OCI-LY3 (cell line): ENCODE results near the gene DNAJC18.
"Not testable (repeated sequence)": the region's sequence is repeated elsewhere in the genome, so short reads cannot be mapped to it uniquely, and the experiment has no call there.

Source experiments
- H2AFZ ChIP-seq: fragments of 200-600, 300-600 bp; shearing (Covaris generic); 2 replicates; pipeline ENCODE4 v1.6.0; 2014; ENCODE audit warnings: antibody characterized with exemption, low read depth, low read length
- H3K27ac ChIP-seq: fragments of 200-600, 300-600 bp; sonication (generic); 2 replicates; pipeline ENCODE4 v1.5.1; 2014; ENCODE audit warnings: mild to moderate bottlenecking, low read length, moderate library complexity, mixed read lengths
- H3K27me3 ChIP-seq: fragments of 200-600, 300-600 bp; sonication (generic); 2 replicates; pipeline ENCODE4 v1.6.1; 2014; ENCODE audit warnings: low read depth, low read length, mixed read lengths
- H3K36me3 ChIP-seq: fragments of 200-600, 300-600 bp; sonication (generic); replicated peaks from 2 replicates; pipeline ENCODE3; 2014; ENCODE audit warnings: low read depth, low read length, mixed read lengths
- H3K4me1 ChIP-seq: fragments of 300-600, 200-600 bp; sonication (generic); 2 replicates; pipeline ENCODE4 v1.6.1; 2014; ENCODE audit warnings: low read length, mixed read lengths
- H3K4me2 ChIP-seq: fragments of 200-600, 300-600 bp; sonication (generic); 2 replicates; pipeline ENCODE4 v1.6.1; 2014; ENCODE audit warnings: low read length, mixed read lengths
- H3K4me3 ChIP-seq: fragments of 300-600, 200-600 bp; sonication (generic); 2 replicates; pipeline ENCODE4 v1.5.1; 2014; ENCODE audit warnings: antibody characterized with exemption, mild to moderate bottlenecking, low read length, moderate library complexity
- H3K79me2 ChIP-seq: fragments of 300-600, 200-600 bp; shearing (Covaris generic); 2 replicates; pipeline ENCODE4 v1.6.1; 2014; ENCODE audit warnings: mild to moderate bottlenecking, low read length, mixed read lengths
- H3K9ac ChIP-seq: fragments of 300-600, 200-600 bp; shearing (Covaris generic); 2 replicates; pipeline ENCODE4 v1.6.0; 2014; ENCODE audit warnings: mild to moderate bottlenecking, low read length, moderate library complexity
- H3K9me3 ChIP-seq: fragments of 200-600, 300-600 bp; shearing (Covaris generic); 2 replicates; pipeline ENCODE4 v1.6.1; 2014; ENCODE audit warnings: low read length, mixed read lengths; ENCODE audit not compliant: insufficient read depth
- H4K20me1 ChIP-seq: fragments of 200-600, 300-600 bp; sonication (generic); 2 replicates; pipeline ENCODE4 v1.6.1; 2016; ENCODE audit warnings: low read length, mixed read lengths; ENCODE audit not compliant: insufficient read depth
- CTCF ChIP-seq: fragments of 200-600, 300-600 bp; sonication (generic); IDR thresholded peaks from 2 replicates; pipeline ENCODE4 v1.5.1; 2014; ENCODE audit warnings: antibody characterized with exemption, low read length, low read depth
- EZH2phosphoT487 ChIP-seq: fragments of 200-600 bp; shearing (Covaris generic); IDR thresholded peaks from 2 replicates; pipeline ENCODE4 v1.6.1; 2018; ENCODE audit warnings: antibody characterized with exemption, mixed run types, low read depth

Gene DNAJC18

GRCh38 chr5:139446956-139447779 is 7.8 kb upstream of the DNAJC18 start:
- H3K9ac ChIP-seq, result peak overlapping the region; percentile 16; the same call in 1 of the 2 replicates
- no peaks in the 10 kb centered on the region for H3K36me3 ChIP-seq
- no peak overlapping the region; the same call in 1 of the 2 replicates for H3K4me3 ChIP-seq
- peak overlapping the region; percentile 39 for H3K4me2 ChIP-seq
- peaks cover 53% of the 10 kb centered on the region for H3K4me1 ChIP-seq
- H3K79me2 ChIP-seq, result no peaks in the 10 kb centered on the region
- H3K27ac ChIP-seq, result peak overlapping the region; percentile 91
- H4K20me1 ChIP-seq, result no peaks in the 10 kb centered on the region
- no peaks in the 10 kb centered on the region for H3K9me3 ChIP-seq
- no peaks in the 10 kb centered on the region for H3K27me3 ChIP-seq
- H2AFZ ChIP-seq, result no peak overlapping the region
- TF ChIP-seq CTCF (no peak), EZH2phosphoT487 (no peak)

GRCh38 chr5:139445325-139446170 is 6.2 kb upstream of the DNAJC18 start:
- Histone ChIP-seq H3K36me3 (no peaks in the 10 kb centered on the region), H3K4me3 (no peak overlapping the region), H3K4me1 (peaks cover 53% of the 10 kb centered on the region), H2AFZ (no peak overlapping the region), H4K20me1 (no peaks in the 10 kb centered on the region), H3K27me3 (no peaks in the 10 kb centered on the region), H3K9me3 (no peaks in the 10 kb centered on the region), H3K4me2 (no peak overlapping the region), H3K79me2 (no peaks in the 10 kb centered on the region), H3K9ac (no peak overlapping the region), H3K27ac (peak overlapping the region; percentile 91)
- no peak for TF ChIP-seq EZH2phosphoT487
- TF ChIP-seq CTCF, result no peak

- no peaks in the 10 kb centered on the region for H3K9me3 ChIP-seq
- H3K27me3 ChIP-seq, result no peaks in the 10 kb centered on the region
- no peak overlapping the region for H3K27ac ChIP-seq
- no peaks in the 10 kb centered on the region for H3K36me3 ChIP-seq
- H3K4me2 ChIP-seq, result no peak overlapping the region
- no peak overlapping the region for H3K9ac ChIP-seq
- H2AFZ ChIP-seq, result no peak overlapping the region
- TF ChIP-seq CTCF (no peak), EZH2phosphoT487 (no peak)
- no peaks in the 10 kb centered on the region for H4K20me1 ChIP-seq
- H3K4me1 ChIP-seq, result peaks cover 57% of the 10 kb centered on the region
- no peak overlapping the region for H3K4me3 ChIP-seq
- H3K79me2 ChIP-seq, result no peaks in the 10 kb centered on the region
Observed at GRCh38 chr5:139443831-139444453, 4.6 kb upstream of the DNAJC18 start.

- not testable (repeated sequence) for H3K4me3 ChIP-seq, H3K9ac ChIP-seq, H3K36me3 ChIP-seq, H2AFZ ChIP-seq, H3K79me2 ChIP-seq, H4K20me1 ChIP-seq, H3K9me3 ChIP-seq, H3K27ac ChIP-seq, H3K27me3 ChIP-seq
- H3K4me1 ChIP-seq, result peaks cover 43% of the 10 kb centered on the region
- H3K4me2 ChIP-seq, result peak overlapping the region; percentile 99; the same call in 1 of the 2 replicates
Observed at GRCh38 chr5:139440416-139440815, 1.1 kb upstream of the DNAJC18 start.
